Measurements from ENCODE around the gene STAT2.

DNA sequence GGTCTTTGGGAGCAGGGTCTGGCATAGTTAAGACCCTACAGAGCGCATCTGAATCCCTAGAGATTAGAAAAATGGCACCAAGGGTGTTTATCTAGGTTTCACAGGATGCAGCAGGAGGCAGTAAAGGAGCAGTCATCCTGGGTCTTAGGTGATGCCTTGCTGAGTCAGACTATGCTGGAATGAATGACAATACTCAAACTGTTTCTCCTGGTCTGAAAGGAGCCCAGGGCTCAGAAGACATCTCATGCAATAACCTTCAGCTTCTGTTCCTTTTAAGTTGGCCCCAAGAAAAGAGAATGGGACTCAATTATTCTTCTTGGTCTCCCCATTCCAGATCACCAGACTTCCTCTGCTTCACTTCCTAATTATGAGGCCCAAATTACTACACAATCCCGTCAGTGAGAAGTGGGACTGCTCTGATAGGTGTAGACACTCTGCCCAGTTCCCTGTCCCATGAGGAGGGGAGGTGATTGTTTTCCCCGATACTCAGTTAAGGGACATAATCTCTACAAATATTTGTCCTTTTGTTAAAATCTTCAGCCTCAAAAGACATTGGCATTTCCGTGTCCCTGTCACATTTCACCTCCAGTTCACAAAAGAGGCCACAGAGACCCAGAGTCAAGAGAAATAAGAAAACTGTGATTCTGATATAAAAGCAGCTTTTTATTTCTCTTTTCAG lies 17.5 kb upstream of the STAT2 start:
- no peak for TF ChIP-seq CTCF (IDR thresholded peaks at IDR 0.05)
- TF ChIP-seq EP300 (IDR thresholded peaks at IDR 0.05): no peak
- TF ChIP-seq POLR2AphosphoS5 (IDR thresholded peaks at IDR 0.05): no peak
- no peak for TF ChIP-seq POLR2A (IDR thresholded peaks at IDR 0.05)

Measured in suprapubic skin (tissue), 4 donors.